Measurements from ENCODE around the gene BRPF1. TPM values are rescaled to one million over a fixed set of nuclear protein-coding genes. Genes with fewer than 3 reads are reported as not detected.

Gene BRPF1
- total RNA-seq, 1 donor from 2014 or later = 10.9 TPM

DNA sequence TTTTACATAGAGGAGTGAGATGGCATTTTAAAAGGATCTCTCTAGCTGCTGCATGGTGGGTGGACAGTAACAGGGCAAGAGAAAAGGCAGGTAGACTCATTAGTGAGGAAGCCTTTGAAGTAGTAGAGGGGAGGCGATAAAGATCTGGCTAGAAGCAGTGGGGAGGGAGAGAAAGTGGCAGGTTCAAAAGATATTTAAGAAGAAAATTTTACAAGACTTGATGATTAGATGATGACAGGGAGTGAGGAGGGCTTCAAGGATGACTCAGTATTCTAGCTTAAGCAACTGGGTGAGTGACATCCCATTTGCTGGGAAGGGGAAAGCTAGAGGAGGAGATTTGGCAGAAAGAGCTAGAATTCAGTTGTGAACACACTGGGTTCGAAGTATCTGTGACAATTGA is 3.8 kb upstream of the BRPF1 start:
- intact Hi-C loops (cut with DNase I) = no loop called here
- DNase-seq (ENCODE audit: missing footprints) = no peak
- no peak for ATAC-seq

DNA sequence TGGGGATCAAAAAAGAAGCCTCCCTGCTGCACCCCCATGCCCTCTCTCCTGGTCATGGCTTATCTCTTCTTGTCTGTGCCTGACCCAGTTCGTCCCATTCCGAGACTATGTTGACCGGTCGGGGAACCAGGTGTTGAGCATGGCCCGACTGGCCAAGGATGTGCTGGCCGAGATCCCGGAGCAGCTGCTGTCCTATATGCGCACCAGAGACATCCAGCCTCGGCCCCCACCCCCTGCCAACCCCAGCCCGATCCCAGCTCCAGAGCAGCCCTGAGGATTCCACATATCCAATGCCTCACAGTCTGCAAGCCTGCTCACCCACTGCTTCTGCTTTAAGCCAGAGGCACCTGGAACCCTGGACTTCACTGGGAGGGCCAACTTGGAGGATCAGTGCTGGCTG is 2.1 kb upstream of the BRPF1 start:
- intact Hi-C loops (cut with DNase I) = no loop called here
- DNase-seq (ENCODE audit: missing footprints) = no peak
- no peak for ATAC-seq

DNA sequence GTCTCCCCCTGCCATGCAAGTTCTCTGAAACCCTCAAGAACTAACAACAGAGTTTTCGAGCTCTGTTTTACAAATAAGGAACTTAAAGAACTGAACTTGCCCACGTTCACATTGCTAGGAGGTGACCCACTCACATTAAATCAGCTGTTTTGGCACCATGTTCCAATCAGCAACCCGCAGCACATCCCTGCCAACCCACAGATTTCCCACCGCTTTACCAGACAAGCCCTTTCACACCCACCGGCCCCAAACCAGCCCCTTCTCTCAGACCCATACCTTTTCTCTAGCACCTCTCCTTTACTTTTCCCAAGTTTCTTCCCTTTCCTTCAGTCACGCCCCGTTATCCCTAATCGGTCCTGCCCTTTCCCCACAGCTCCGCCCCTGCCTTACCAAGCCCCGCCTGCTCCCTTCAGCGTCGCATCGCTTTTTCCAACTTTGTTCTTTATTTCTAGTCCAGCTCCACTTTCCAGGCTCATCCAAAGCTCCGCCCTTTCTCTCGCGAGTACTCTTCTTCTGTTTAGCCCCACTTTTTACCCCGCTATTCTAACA is 804 bp upstream of the BRPF1 start:
- intact Hi-C loops (cut with DNase I) = loop anchor here (1.0 to 5.0 kb wide), 2 partner anchors 81 to 228 kb away; partner anchors contain the start of gene MTMR14
- DNase-seq (ENCODE audit: missing footprints) = no peak
- ATAC-seq = peak; percentile 71

DNA sequence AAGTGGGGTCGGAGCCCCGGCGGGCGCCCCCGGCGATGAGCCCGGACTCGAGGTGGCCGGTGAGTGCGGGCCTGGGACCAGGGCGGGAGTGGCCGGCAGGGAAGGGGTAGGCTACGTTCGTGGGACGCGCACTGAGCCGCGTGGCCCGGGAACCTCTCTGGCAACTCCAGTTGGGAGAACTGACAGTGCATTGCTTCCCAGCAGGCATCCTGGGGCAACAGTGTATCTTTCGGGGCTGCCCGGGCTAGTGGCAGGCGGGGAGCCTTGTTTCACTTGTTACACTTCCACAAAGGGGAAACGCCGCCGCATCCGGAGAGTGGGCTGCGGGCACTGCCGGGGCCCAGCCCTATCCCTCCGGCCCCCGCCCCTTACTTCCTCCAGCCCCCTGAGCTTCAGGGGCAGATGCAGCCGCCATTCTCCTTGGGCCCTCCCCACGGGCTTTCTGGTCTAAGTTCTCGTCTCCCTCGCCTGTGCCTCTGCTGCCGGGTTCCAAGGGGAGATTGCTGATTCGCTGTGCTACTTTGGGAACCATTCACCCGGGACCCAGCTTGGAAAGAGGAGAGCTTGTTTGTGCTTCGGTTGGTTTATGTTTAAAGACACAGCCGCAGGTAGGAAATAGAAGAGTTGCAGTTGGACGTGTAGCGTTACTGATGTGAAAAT is 675 bp downstream of the BRPF1 start:
- intact Hi-C loops (cut with DNase I) = loop anchor here (1.0 to 5.0 kb wide), 3 partner anchors 15 to 230 kb away; no protein-coding TSS in a partner anchor
- ATAC-seq = no peak
- peak; percentile 77 for DNase-seq (ENCODE audit: missing footprints)

DNA sequence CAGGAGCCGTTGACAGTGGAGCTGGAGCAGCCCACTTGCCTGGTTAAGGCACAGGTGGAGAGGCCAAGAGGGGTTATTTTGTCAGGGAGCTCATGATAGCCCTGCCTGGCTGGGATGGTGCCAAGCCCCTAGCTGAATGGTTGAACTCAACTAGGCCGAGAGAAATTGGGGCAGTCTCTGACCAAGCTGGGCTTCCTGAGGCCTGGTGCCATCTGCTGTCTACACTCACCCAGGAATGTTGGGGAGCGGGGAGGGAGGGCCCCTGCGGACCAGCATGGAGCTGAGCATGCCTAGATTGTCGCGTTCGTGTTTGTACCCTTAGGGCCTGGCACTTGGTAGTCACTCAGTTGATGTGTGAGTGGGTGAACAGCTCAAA is 1.2 kb downstream of the BRPF1 start:
- intact Hi-C loops (cut with DNase I) = loop anchor here (1.0 to 5.0 kb wide), 3 partner anchors 14 to 230 kb away; no protein-coding TSS in a partner anchor
- DNase-seq (ENCODE audit: missing footprints) = no peak

DNA sequence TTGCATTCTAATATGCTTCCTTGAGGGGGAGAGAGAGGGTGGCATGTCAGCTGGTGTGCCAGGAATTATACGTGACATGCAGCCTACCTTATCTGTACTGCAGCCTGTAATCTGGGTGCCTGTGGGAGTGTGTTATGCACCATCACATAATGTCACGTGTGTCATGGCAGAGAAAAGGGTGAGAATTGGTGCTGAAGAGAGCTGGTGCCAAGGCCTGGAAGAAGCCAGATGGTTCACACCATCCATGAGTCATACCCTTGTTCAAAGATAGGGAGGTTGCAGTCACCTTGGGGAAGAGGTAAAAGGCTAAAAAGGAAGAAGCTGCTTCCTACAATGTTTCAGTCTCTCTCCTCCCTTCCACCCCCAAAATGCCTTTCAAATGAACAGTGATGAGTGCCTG is 5.3 kb downstream of the BRPF1 start:
- ATAC-seq = no peak
- DNase-seq (ENCODE audit: missing footprints) = no peak
- intact Hi-C loops (cut with DNase I) = no loop called here

More for the DNA sequence above, 1.2 kb downstream of the BRPF1 start:
- ATAC-seq = no peak

DNA sequence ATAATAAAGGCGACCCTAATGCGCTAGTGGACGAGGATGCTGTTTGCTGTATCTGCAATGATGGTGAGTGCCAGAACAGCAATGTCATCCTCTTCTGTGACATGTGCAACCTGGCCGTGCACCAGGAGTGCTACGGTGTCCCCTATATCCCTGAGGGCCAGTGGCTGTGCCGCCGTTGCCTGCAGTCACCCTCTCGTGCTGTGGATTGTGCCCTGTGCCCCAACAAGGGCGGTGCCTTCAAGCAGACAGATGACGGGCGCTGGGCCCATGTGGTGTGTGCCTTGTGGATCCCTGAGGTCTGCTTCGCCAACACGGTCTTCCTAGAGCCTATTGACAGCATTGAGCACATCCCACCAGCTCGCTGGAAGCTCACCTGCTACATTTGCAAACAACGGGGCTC is 7.6 kb downstream of the BRPF1 start:
- intact Hi-C loops (cut with DNase I) = no loop called here
- ATAC-seq (no peak), DNase-seq (ENCODE audit: missing footprints) (no peak)

DNA sequence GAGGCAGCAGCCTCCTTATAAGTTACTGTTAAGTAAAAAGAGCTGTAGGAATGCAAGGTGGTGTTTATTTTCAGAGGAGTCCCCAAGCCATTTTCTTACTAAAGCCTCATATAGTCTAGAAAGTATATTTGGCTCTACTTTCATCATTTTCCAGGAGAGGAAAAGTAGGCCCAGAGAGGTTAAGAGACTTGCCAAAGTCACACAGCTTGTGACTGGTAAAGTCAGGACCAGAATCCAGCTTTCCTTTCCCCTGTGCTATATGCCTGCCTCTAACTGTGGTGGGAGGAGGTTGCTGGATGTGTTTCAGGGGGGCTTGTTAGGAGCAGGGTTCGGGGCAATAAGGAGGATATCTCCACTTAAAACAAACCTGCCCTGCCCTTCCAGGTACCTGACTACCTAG is 11.0 kb downstream of the BRPF1 start:
- ATAC-seq (no peak), DNase-seq (ENCODE audit: missing footprints) (no peak)
- intact Hi-C loops (cut with DNase I) = no loop called here

DNA sequence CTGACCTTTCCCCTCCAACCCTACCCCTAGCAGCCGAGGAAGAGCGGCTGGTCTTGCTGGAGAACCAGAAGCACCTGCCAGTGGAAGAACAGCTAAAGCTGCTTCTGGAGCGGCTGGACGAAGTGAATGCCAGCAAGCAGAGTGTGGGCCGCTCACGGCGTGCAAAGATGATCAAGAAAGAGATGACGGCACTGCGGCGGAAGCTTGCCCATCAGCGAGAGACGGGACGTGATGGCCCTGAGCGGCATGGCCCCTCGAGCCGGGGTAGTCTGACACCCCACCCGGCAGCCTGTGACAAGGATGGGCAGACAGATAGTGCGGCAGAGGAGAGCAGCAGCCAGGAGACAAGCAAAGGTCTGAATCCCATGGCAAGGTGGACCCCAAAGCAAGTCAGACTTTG is 12.0 kb downstream of the BRPF1 start:
- ATAC-seq (no peak), DNase-seq (ENCODE audit: missing footprints) (no peak)
- intact Hi-C loops (cut with DNase I) = no loop called here

DNA sequence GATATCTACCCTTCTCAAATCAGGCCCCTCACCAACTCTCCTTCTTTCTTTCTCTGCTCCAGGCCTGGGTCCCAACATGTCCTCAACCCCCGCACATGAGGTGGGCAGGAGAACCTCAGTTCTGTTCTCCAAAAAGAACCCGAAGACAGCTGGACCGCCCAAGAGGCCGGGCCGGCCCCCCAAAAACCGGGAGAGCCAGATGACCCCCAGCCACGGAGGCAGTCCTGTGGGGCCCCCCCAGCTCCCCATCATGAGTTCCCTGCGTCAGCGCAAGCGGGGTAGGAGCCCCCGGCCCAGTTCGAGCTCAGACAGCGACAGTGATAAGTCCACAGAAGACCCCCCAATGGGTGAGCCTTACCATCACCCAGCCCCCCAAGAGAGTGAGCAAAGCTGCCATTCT is 12.6 kb downstream of the BRPF1 start:
- no peak for ATAC-seq
- DNase-seq (ENCODE audit: missing footprints) = no peak
- intact Hi-C loops (cut with DNase I) = no loop called here

DNA sequence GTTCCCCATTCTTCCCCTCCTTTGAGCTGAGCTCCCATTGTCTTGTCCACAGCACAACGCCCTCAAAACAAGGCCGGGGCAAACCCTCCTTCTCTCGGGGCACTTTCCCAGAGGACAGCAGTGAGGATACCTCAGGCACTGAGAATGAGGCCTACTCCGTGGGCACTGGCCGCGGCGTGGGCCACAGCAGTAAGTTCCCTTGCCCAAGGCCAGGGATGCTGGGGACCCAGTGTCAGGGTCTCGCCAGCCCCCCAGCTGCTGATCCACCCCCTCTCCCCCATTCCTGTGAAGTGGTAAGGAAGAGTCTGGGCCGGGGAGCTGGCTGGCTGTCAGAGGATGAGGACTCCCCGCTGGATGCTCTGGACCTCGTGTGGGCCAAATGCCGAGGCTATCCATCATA is 14.0 kb downstream of the BRPF1 start:
- no peak for ATAC-seq
- intact Hi-C loops (cut with DNase I) = loop anchor here (5.0 kb wide), 1 partner anchor 98 kb away; the partner anchor contains the start of gene MTMR14
- no peak for DNase-seq (ENCODE audit: missing footprints)

DNA sequence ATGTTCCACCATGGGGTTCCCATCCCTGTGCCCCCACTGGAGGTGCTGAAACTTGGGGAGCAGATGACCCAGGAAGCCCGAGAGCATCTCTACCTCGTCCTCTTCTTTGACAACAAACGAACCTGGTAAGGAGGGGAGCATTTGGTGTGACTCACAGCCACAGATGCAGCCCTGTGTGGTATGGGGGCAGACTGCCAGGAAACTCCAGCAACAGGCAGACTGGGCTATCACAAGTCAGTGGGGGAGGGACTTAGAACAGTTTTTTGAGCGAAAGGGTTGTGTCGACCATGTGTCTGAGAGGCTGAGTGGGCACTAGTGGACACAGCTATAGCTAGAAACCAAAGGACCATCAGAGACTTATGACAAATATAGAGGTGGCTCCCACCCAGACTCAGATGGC is 14.8 kb downstream of the BRPF1 start:
- DNase-seq (ENCODE audit: missing footprints) (no peak), ATAC-seq (no peak)
- intact Hi-C loops (cut with DNase I) = loop anchor here (2.0 to 5.0 kb wide), 2 partner anchors 14 to 99 kb away; partner anchors contain the start of gene MTMR14

DNA sequence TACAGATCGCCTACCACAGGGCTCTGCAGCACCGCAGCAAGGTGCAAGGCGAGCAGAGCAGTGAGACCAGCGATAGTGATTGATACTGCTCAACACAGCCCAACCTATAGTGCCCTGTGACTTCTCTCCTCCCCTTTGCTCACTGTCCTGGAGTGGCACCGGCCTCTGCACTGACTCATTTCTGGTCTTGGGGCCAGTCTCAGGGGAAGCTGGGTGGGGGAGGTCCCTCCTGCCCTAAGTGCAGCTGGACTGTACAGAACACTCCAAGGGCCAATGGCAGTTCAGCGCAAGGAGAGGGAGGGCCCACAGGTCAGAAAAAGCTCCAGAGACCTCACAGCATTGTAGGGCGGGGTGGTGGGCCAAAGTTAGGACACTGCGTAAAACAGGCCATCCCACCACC is 15.7 kb downstream of the BRPF1 start:
- DNase-seq (ENCODE audit: missing footprints) = no peak
- intact Hi-C loops (cut with DNase I) = loop anchor here (2.0 to 5.0 kb wide), 2 partner anchors 14 to 100 kb away; partner anchors contain the start of gene MTMR14
- ATAC-seq = no peak

DNA sequence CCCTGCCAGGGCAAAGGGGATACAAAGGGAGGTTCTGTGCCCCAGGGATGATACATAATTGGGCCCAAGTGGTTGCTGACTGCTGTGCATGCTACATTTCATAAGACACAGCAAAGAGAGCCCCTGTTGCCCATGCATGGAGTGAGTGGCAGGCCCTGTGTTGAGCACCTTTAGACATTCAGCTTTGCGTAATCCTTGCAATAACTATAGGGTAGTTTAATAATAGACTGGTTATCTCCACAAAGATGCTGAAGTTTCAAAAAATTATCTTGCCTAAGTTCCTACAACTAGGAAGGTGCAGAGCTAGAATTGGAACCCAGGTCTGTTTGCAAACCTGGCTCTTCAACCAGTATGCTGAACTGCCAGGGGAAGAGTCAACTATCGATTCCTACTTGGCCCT is 16.5 kb downstream of the BRPF1 start:
- intact Hi-C loops (cut with DNase I) = loop anchor here (2.0 to 5.0 kb wide), 2 partner anchors 45 to 101 kb away; partner anchors contain the start of genes ARPC4, MTMR14 and TADA3
- ATAC-seq (no peak), DNase-seq (ENCODE audit: missing footprints) (no peak)

DNA sequence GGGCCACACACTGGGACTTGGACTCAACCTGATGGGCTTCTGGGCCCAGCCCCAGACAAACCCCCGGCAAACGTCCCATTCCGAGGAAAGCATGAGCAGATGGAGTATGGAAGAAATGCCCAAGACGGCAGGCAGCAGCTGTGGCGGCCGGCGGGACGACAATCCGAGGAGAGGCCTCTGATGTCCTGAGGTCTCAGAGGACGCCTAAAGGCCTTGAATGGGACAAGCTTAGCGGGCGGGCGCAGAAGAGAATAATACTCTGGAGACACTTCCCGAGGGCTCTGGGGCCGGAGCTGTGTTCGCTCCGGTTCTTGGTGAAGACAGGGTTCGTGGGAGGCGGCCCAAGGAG is 17.7 kb downstream of the BRPF1 start:
- ATAC-seq (no peak), DNase-seq (ENCODE audit: missing footprints) (no peak)
- intact Hi-C loops (cut with DNase I) = loop anchor here (2.0 to 5.0 kb wide), 2 partner anchors 44 to 102 kb away; partner anchors contain the start of genes ARPC4, MTMR14 and TADA3

DNA sequence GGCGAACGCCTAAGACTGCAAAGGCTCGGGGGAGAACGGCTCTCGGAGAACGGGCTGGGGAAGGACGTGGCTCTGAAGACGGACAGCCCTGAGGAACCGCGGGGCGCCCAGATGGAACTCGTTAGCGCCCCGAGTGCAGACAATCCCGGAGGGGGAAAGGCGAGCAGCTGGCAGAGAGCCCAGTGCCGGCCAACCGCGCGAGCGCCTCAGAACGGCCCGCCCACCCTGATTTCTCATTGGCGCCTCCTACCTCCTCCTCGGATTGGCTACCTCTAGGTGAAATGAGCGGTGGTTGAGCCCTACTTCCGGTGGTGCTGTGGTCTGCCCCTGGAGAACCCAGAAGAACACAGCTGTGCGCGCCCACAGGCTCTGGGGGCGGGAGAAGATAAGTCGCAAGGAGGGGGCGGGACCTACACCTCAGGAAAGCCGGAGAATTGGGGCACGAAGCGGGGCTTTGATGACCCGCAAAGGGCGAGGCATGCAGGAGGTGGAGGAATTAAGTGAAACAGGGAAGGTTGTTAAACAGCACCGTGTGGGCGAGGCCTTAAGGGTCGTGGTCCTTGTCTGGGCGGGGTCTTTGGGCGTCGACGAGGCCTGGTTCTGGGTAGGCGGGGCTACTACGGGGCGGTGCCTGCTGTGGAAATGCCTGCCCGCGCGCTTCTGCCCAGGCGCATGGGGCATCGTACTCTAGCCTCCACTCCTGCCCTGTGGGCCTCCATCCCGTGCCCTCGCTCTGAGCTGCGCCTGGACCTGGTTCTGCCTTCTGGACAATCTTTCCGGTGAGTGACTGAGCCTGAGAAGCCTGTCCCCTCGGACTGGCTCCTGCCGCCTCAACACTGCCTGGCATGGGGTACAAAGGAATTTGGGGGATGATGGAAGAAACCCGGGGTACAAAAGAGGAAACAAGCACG is 18.4 kb downstream of the BRPF1 start, which contains the start of gene OGG1:
Gene OGG1 (plus strand): TSS at position 308 of the 911 bp plus-strand sequence. CDS start 335 bp downstream, at position 643.
- intact Hi-C loops (cut with DNase I) = loop anchor here (2.0 to 5.0 kb wide), 2 partner anchors 43 to 103 kb away; partner anchors contain the start of genes ARPC4, MTMR14 and TADA3
- ATAC-seq (peak; percentile 98), DNase-seq (ENCODE audit: missing footprints) (peak; percentile 98)

DNA sequence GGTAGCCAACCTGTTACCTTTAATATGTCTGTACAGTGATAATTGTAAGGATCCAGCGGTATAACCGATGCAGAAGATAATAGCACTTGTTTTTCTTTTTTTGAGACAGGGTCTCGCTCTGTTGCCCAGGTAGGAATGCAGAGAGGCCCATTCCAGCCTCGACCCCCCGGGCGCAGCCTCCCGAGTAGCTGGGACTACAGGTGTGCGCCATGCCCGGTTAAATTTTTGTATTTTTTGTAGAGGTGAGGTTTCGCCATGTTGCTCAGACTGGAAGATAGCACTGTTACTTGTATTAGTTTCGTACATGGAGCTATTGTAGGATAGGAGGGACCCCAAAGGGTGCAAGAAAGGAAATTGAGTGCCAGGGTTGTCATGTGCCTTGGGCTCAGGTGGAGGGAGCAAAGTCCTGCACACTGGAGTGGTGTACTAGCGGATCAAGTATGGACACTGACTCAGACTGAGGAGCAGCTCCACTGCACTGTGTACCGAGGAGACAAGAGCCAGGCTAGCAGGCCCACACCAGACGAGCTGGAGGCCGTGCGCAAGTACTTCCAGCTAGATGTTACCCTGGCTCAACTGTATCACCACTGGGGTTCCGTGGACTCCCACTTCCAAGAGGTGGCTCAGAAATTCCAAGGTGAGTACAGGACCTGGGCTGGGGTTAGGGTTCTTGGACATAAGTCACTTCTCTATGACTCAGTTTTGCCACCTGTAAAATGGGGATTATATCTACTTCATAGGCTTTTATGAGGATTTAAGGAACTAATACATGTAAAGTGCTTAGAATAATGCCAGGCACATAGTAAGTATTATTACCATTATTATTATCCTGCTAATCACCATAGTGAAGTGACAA is 19.2 kb downstream of the BRPF1 start:
- DNase-seq (ENCODE audit: missing footprints) = no peak
- intact Hi-C loops (cut with DNase I) = no loop called here
- ATAC-seq = no peak

DNA sequence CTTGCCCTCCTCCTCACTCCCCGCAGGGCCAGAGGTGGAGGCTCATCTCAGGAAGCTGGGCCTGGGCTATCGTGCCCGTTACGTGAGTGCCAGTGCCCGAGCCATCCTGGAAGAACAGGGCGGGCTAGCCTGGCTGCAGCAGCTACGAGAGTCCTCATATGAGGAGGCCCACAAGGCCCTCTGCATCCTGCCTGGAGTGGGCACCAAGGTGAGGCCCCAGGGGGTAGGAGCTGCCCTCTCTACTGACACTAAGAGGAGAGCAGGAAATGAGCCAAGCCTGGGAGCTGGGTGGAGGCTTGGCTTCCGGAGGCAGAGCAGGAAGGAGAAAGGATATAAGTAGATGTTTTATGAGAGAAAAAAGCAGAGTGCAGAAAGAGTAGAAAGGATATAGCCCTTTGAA is 23.1 kb downstream of the BRPF1 start:
- intact Hi-C loops (cut with DNase I) = no loop called here
- no peak for DNase-seq (ENCODE audit: missing footprints)
- ATAC-seq = no peak

Measured in Right ventricle myocardium inferior (tissue), 1 donor.